H1 (cell line): ENCODE measurements around the gene TRIM4. TPM values are rescaled to one million over a fixed set of nuclear protein-coding genes. Genes with fewer than 3 reads are reported as not detected.

Source experiments
- BACH1 ChIP-seq: IDR thresholded peaks from 2 replicates; pipeline ENCODE4 v1.6.1; 2012; ENCODE audit warnings: low read length, improper control_type of control experiment
- BRCA1 ChIP-seq: IDR thresholded peaks from 2 replicates; pipeline ENCODE4 v1.6.1; 2012; ENCODE audit warnings: low read depth, low read length, improper control_type of control experiment
- CBX5 ChIP-seq: fragments of 300-800, 300-1000 bp; sonication (generic); IDR thresholded peaks from 2 replicates; pipeline ENCODE4 v1.7.1; 2016; ENCODE audit warnings: antibody characterized with exemption, low read length, low read depth
- CHD2 ChIP-seq: IDR thresholded peaks from 2 replicates; pipeline ENCODE4 v1.6.1; 2012; ENCODE audit warnings: low read length, improper control_type of control experiment
- JUN ChIP-seq: IDR thresholded peaks from 2 replicates; pipeline ENCODE4 v1.6.1; 2011; ENCODE audit warnings: low read depth, mild to moderate bottlenecking, improper control_type of control experiment, low read length
- KDM5A ChIP-seq: fragments of 200-600 bp; IDR thresholded peaks from 2 replicates; pipeline ENCODE4 v1.7.1; 2012; ENCODE audit warnings: mild to moderate bottlenecking, low read length, inconsistent platforms, mixed read lengths
- polyA plus RNA-seq, 7 experiments: library from polyadenylated mRNA; depleted of rRNA in 3 of 7; stranded (reverse) in 5 of 7; unstranded in 2 of 7; fragments of >200 nt in 5 of 7; fragments of 200-250 nt in 2 of 7; gene quantifications; 1 replicate in 5 of 7; 2 replicates in 1 of 7; 4 replicates in 1 of 7; pipeline versions ENCODE4 v1.2.1 to v1.2.3, GENCODE V29; 2011 to 2013; ENCODE audit warnings: missing spikeins in 2 of 7, mixed read lengths in 2 of 7
- total RNA-seq: library from RNA; stranded (reverse); fragmentation: NEBNext Ultra II Directional; extraction: Animal tissue kit (Norgen Biotek cat#: 25700); gene quantifications from 2 replicates; pipeline ENCODE4 v1.2.1, GENCODE V29; 2021
- TF ChIP-seq, protein P1 (sequence below): fragments of 300-600 bp; sonication (generic); IDR thresholded peaks from 2 replicates; pipeline ENCODE4 v1.7.1; 2012; ENCODE audit warnings: low read length, moderate library complexity, mild to moderate bottlenecking, inconsistent platforms; ENCODE audit not compliant: insufficient replicate concordance

TRIM4 gene
- total and polyA plus RNA-seq, 2 of the 8 experiments (the other 6 are each of a cell fraction or from before 2014, with no cell fraction given) = 0.03 to 7.3 TPM

DNA sequence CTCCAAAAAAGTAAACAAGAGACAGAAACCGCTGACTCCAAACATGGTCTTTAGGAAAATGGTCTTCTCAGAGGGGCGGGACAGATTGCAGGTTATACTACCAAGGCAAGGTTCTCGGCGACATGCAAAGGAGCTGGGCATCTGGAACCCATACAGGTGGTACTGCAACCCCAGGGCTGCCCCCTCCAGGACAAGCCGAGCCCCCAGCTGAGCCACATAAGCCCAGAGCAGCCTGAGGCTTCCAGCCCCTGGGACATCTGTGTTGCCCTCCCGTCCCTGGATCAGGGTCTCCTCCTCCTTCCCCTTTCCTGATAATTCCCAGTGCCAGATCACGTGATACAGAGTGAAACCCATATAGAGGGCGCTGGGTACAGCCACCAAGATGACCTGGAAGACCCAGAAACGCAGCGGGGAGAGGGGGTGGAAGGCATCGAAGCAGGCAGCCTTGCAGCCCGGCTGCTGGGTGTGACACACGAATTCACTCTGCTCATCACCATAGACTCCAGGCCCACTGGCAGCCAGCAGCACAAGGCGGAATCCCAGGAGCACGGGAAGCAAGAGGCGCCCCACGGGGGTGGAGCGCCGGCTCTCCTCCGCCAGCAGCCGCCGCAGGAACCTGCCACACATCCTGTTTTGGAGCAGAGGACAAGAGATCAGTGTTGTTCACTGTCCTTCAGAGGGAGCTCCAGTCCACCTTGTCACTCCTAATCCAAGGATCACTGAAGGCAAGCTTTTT is 9.8 kb upstream of the TRIM4 start, which contains the start of gene GJC3 (continued):
- TF ChIP-seq CBX5 = no peak
- TF ChIP-seq, protein P1, sequence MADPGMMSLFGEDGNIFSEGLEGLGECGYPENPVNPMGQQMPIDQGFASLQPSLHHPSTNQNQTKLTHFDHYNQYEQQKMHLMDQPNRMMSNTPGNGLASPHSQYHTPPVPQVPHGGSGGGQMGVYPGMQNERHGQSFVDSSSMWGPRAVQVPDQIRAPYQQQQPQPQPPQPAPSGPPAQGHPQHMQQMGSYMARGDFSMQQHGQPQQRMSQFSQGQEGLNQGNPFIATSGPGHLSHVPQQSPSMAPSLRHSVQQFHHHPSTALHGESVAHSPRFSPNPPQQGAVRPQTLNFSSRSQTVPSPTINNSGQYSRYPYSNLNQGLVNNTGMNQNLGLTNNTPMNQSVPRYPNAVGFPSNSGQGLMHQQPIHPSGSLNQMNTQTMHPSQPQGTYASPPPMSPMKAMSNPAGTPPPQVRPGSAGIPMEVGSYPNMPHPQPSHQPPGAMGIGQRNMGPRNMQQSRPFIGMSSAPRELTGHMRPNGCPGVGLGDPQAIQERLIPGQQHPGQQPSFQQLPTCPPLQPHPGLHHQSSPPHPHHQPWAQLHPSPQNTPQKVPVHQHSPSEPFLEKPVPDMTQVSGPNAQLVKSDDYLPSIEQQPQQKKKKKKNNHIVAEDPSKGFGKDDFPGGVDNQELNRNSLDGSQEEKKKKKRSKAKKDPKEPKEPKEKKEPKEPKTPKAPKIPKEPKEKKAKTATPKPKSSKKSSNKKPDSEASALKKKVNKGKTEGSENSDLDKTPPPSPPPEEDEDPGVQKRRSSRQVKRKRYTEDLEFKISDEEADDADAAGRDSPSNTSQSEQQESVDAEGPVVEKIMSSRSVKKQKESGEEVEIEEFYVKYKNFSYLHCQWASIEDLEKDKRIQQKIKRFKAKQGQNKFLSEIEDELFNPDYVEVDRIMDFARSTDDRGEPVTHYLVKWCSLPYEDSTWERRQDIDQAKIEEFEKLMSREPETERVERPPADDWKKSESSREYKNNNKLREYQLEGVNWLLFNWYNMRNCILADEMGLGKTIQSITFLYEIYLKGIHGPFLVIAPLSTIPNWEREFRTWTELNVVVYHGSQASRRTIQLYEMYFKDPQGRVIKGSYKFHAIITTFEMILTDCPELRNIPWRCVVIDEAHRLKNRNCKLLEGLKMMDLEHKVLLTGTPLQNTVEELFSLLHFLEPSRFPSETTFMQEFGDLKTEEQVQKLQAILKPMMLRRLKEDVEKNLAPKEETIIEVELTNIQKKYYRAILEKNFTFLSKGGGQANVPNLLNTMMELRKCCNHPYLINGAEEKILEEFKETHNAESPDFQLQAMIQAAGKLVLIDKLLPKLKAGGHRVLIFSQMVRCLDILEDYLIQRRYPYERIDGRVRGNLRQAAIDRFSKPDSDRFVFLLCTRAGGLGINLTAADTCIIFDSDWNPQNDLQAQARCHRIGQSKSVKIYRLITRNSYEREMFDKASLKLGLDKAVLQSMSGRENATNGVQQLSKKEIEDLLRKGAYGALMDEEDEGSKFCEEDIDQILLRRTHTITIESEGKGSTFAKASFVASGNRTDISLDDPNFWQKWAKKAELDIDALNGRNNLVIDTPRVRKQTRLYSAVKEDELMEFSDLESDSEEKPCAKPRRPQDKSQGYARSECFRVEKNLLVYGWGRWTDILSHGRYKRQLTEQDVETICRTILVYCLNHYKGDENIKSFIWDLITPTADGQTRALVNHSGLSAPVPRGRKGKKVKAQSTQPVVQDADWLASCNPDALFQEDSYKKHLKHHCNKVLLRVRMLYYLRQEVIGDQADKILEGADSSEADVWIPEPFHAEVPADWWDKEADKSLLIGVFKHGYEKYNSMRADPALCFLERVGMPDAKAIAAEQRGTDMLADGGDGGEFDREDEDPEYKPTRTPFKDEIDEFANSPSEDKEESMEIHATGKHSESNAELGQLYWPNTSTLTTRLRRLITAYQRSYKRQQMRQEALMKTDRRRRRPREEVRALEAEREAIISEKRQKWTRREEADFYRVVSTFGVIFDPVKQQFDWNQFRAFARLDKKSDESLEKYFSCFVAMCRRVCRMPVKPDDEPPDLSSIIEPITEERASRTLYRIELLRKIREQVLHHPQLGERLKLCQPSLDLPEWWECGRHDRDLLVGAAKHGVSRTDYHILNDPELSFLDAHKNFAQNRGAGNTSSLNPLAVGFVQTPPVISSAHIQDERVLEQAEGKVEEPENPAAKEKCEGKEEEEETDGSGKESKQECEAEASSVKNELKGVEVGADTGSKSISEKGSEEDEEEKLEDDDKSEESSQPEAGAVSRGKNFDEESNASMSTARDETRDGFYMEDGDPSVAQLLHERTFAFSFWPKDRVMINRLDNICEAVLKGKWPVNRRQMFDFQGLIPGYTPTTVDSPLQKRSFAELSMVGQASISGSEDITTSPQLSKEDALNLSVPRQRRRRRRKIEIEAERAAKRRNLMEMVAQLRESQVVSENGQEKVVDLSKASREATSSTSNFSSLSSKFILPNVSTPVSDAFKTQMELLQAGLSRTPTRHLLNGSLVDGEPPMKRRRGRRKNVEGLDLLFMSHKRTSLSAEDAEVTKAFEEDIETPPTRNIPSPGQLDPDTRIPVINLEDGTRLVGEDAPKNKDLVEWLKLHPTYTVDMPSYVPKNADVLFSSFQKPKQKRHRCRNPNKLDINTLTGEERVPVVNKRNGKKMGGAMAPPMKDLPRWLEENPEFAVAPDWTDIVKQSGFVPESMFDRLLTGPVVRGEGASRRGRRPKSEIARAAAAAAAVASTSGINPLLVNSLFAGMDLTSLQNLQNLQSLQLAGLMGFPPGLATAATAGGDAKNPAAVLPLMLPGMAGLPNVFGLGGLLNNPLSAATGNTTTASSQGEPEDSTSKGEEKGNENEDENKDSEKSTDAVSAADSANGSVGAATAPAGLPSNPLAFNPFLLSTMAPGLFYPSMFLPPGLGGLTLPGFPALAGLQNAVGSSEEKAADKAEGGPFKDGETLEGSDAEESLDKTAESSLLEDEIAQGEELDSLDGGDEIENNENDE = no peak
- no peak for TF ChIP-seq BRCA1
- no peak for TF ChIP-seq CHD2
- no peak for TF ChIP-seq JUN
- TF ChIP-seq BACH1 = no peak
- TF ChIP-seq KDM5A = no peak
